A204.1 (cell line): ENCODE data around the gene NFATC1.

ENCODE experiments used
- FAIRE-seq: peaks from 2 replicates; lab custom pipeline; 2012; peaks lifted over from hg19 to GRCh38; lab: Jason Lieb, UNC

Gene NFATC1

DNA sequence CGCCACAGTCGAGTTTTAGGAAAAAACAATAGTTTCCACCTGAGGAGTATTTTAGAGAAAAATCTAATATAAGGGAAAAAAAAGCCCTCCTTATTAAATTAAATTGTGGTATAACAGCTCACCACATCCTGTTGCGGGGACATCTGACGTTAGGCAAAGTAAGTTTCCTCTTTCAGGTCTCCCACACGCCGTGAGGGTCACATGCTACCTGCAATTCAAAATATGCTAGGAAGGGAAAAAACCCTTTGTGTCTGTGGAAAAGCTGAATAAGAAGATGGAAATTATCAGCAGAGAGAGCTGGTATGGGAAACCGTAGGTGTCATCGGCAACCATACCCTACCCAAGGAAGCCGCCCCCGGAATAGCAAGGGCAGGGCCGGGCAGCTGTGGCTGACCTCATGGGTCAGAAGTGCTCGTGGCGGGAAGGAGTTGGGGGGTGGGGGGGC lies 128.0 kb downstream of the NFATC1 start:
- FAIRE-seq = no peak

DNA sequence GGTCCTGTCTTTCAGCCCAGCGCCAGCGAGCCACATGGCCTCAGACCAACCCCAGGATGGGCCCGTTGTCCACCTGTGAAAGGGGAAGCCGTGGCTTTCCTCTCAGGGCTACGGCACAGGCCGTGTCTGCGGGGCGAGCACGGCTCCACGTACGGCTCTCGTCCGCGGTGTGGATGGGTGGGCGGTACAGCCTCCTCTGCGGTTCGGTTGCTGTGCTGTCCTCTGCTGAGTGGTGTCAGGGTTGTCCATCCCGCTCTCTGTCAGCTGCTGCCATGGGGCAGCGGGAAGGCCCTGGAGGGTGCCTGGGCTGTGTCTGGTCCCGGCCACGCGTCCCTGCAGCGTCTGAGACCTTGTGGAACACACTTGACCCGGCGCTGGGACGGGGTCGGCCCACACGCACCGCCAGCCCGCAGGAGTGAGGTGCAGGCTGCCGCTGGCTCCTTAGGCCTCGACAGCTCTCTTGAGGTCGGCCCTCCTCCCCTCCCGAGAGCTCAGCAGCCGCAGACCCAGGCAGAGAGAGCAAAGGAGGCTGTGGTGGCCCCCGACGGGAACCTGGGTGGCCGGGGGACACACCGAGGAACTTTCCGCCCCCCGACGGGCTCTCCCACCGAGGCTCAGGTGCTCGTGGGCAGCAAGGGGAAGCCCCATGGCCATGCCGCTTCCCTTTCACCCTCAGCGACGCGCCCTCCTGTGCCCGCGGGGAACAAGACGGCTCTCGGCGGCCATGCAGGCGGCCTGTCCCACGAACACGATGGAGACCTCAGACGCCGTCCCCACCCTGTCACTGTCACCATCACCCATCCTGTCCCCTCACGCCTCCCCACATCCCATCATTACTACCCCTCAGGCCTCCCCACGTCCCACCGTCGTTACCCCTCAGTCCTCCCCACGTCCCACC lies 128.7 kb downstream of the NFATC1 start:
- no peak for FAIRE-seq

DNA sequence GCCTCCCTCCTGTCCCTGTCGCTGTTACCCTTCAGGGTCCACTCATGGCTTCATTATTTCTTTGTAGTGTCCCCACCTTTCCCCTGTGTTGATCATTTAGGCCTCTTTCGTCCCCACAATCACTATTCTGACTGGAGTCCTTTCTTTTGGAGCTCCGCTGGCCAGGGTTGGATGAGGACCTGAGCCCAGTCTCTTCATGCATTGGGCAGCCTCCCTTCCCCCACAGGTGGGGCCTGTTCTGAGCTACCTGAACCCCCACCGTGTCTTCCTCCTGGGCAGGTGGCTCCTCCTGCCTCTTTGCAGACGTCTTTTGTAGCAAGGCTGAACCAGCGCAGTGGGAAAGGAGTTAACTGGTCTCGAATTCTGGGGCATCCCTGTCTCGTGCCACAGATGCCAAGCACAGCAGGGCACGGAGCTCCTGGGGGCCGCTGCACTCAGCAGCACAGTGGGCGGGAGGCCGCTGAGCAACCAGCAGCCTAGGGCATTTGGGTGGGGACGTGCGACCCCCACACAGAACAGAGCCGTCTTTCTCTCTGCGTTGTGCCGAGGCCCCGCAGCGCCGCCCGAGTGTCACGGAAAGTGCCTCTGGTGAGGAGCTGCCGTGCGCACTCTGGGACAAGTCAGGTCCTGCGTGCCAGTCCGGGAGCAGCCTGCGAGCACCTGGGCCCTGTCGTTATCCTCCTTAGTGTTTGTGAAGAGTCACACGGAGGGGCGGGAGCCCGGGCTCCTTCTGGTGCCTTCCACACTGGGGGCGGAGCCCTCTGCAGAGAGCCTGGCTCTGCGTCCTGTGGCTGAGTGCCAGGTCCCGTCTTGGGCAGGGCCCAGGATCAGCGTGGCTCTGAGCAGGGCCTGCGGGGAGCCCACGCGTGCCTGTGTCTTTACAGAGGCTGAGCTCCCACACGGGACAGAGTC lies 130.1 kb downstream of the NFATC1 start:
- FAIRE-seq = no peak

DNA sequence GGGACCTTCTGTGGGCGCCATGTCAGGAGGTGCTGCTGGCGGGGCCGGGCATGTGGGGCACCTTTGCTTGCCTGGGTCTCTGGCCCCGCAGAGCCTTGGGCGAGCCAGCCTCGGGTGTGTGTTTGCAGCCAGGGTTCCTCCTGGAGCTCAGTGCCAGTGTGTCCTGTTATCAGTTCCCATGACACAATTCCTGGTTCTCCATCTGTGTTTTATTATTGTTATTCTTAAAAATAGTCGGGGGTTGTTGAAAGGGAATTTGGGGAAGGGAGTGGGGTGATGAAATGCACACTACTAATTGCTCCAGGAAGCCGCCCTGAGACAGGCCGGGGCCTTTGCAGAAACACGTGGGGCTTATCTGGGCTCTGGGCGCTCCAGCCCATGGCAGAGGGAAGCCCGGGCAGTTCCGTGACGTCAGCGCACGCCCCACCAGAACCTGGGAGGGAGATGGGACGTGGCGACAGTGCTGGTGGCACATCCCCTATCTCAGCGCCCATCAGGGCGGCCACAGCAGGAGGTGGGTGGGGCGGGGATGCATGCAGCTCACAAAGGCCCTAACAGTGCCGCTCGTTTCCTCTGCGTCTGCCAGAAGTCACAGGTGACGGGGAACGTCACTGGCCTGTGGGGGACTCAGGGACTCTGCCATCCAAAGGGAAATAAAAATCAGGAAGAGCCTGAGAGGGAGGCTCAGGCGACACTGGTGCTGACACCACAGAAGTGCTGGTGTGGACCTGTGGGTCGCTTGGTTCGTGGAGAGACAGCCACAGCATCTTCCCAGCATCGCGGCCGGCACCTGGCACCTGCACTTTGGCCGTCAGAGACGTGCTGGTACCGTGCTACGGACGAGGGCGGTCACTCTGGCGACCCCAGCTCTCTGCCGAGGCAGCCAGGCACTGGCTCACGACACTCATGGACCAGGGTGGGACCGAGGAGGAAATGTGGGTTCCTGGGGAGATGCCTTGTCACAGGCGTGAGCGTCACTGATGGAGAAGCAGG lies 131.0 kb downstream of the NFATC1 start:
- FAIRE-seq = no peak

DNA sequence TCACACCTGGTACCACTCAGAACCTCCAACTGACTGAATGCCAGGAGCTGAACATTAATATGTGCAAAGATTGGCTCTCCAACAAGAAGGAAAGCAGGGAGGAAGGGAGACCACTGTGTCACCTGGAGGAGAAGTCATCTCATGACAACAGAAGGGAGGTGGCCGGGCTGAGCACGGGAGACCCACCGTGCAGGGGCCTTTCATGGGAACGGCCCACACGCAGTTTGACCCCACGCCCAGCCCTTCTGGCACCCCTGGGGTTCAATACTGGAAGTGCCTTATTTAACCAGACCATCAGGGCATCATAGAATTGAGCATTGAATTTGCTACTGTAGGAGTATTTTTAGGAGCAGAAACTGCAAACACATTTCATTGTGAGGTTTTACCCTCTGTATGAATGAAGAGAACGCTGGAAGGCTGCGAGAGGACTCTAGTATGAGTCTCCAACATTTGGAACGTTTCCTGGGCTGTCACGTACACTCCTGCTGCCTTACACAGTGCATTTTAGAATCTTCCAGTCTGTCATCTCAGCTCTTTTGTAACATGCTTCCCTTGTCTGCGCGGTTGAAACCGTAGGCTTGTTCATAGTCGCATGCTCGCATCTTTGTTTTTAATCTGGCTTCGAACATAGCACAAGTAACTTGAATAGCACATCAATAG lies 132.1 kb downstream of the NFATC1 start:
- no peak for FAIRE-seq

DNA sequence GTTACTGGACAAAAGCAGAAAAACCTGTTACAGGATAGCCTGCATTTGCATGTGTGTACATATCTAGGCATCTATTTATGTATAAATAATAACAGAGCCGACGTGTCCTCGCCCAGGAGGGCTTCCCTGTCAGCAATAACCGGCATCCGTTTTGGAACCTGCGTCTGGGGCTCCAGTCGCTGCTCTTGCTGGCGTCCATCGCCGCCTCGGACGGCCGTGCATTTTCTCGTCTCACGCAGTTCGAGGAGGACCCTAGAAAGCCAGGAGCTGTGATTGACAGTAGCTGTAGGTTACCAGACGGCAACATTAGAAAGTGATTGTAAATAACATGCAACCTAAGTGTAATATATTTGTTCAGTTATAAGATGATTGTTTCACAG lies 132.6 kb downstream of the NFATC1 start:
- FAIRE-seq = no peak

DNA sequence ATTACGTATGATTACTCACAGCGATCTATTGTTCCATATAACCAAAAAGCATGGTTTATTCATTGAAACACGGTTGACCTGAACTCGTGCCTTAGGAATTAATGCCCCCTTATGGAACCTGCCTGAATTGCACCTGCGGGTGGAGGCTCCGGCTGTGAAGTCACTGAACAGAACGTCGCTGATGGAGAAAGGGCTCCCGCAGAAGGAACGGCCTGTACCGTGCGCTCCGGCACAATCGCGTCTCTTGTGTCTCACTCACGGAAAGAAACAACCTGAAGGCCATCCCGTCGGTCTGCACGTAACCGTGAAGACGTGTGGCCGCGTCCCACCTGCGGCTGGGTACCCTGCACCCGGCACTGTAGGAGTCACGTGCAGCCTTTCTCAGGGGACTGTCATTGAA lies 133.1 kb downstream of the NFATC1 start:
- FAIRE-seq = no peak

DNA sequence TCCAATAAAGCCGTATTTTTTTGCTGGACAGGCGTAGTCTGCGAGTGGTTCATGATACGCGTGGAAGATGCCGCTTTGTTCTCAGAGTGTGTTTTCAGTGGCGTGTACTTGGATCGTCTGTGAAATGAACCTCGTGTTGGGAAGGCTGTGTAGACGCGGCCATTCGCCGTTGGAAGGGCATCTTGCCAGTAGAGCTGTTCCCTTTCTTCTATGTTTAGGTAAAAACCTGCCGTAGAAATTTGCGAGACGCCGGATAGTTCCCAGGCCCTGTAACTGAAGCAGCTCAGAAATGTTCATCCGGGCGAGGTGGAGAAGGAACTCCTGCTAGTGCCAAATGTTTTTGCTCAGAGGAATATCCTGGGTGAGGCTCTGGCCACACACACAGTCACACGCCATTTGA lies 133.6 kb downstream of the NFATC1 start:
- FAIRE-seq = no peak

DNA sequence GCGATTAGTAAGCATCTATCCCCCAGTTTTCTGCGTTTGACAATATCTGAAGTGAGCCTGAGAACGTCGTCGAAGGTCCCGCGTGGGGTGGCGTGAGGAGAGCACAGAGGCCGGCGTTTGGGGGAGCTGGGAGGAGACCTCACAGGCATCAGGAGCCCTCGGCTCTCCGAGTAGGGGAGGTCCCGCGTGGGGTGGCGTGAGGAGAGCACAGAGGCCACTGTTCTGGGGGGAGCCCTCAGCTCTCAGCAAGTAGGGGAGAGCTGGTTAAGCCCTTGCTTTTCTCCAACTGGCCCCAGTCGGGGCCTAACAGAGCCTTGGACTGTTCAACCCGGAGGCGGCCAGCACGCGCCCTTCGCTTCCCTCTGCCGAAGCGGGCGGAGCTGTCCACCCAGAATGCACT lies 134.3 kb downstream of the NFATC1 start:
- FAIRE-seq = no peak

DNA sequence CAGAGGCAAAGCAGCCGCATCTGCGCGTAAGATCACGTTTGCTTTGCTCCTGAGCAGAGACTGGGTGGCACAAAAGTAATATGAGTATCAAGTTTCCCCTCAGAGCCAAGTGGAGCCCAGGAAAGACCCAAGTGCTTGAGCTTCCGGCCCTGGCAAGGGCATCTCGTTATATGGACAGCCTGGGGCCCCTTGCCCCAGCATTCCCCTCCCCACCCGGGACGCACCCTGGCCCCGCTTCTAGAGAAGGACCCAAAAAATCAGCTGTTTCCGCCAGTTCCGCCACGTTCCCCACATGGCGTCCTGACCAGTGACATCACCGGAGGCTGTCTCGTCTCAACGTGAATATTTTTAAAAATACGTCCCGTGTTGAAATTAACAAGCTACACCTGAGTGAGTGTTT lies 135.1 kb downstream of the NFATC1 start:
- no peak for FAIRE-seq

DNA sequence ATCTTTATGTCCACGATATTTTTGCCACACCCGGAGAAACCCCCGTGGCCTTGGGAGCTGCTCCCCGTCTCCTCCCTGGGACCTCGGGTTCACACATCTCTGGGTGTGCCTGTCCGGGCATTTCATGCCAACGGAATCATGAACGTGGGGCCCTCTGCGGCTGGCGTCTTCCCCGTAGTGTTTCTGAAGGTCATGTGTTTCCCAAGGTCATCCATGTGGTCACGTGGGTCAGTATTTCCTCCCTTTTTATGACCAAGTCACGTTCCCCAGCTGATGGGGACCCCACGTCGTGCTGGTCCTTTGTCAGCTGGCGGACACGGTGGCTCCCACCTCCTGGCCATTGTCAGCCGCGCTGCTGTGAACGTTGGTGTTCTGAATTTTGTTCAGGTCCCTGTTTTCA lies 135.7 kb downstream of the NFATC1 start:
- no peak for FAIRE-seq

DNA sequence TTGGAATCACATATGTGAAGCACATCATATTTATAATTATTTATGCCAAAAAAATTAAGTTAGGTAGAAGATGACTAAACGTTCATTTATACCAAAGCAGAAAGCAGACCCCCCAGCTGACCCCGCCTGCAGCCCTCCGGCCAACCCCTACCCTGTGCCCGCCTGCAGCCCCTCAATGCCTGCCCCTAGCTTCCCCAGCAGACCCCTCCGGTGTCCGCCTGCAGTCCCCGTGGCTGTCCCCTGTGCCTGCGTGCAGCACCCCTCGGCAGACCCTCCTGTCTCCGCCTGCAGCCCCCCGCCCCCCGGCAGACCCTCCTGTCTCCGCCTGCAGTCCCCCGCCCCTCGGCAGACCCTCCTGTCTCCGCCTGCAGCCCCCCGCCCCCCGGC lies 136.2 kb downstream of the NFATC1 start:
- FAIRE-seq = no peak

DNA sequence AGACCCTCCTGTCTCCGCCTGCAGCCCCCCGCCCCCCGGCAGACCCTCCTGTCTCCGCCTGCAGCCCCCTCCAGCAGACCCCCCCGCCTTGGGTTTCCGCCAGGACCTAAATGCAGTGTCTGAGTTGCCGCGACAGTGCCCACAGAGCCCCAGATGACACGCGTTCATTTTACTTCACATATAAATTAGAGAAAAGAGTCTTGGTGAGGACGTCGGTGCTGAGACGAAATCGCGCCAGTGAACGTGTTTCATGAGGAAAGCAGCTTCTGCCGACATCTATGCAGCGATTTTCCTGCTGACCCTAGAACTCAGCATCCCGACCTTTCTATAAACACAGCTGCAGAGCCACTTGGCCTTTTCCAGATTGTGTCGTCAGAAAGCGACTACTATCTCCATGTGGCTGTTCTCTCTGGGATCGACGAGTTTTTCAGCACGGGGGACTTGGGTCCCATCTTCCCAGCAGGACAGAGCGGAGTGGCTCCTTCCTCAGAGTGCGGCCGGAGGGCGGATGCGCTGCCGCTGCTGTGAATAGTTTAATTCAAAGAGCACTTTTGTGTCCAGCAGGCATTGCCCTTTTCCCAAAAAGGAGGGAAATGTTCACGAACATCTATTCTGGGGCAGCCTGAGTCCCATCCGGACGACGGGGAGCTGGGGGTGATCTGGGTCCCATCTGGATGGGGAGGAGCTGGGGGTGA lies 136.7 kb downstream of the NFATC1 start:
- no peak for FAIRE-seq

DNA sequence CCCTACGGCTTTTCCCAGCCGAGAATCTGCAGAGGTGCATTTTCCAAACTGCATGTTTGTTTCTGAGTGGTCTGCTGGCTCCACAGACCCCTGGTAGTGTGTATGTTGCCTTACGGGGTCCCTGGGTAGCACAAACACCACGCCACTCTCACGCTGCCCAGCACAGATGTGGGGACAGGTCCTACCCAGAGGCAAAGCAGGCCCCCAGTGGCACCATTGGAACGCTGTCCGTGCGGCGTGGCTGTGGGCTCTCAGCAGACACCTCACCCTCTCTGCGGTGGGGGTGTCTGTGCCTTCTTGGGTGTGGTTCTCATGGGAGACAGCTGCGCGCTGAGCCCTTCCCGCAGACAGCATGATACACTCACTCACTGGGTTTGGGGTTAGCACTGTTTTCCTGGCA lies 137.4 kb downstream of the NFATC1 start:
- FAIRE-seq = no peak

DNA sequence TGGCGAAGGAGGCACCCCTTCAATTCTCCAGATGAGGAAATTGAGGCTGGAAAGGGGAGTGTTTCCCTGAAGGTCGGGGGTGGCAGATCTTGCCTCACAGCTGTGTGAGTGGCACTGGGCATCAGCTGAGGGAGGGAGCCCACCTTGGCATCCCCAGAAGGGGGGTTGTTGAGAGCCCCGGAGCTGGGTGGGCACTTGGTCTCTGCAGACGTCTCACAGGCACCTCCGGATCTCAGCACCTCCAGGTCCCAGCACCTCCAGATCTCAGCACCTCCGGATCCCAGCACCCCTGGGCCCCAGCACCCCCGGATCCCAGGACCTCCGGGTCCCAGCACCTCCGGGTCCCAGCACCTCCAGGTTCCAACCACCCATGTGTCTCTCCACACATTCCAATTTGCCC lies 137.9 kb downstream of the NFATC1 start:
- FAIRE-seq = no peak

DNA sequence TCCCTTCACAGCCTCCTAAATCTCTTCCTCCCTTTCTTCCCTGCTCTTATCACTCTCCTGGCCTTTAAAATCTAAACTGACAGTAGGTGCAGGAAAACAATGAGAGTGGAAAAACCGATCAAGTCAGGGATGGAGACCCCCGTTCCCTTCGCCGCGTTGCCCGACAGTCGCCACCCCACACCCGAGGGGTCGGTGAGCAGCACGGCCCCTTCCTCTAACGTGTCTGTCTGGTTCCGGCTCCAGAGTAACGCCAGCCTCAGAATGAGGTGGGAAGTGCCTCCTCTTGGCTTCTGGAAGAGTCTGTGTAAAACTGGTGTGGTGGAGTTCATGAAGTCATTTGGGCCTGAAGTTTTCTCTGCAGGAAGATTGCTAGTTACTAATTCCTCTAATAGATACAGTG lies 138.6 kb downstream of the NFATC1 start:
- FAIRE-seq = no peak

DNA sequence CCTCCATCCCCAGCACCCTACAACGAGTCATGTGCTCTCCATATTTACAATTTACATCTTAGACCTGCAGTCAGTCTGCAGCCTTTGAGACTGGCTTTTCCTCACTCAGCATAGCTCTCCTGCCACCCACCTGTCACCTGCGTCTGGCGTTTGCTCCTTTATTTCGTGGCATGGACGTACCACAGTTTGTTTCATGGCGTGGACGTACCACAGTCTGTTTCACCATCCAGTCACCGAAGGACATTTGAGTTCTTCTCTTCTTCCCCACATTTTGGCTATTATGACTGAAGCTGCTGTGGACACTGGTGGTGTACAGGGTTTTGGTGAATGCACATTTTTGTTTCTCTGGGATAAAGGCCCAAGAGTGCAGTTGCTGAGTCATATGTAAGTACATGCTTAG lies 142.0 kb downstream of the NFATC1 start:
- FAIRE-seq = no peak

DNA sequence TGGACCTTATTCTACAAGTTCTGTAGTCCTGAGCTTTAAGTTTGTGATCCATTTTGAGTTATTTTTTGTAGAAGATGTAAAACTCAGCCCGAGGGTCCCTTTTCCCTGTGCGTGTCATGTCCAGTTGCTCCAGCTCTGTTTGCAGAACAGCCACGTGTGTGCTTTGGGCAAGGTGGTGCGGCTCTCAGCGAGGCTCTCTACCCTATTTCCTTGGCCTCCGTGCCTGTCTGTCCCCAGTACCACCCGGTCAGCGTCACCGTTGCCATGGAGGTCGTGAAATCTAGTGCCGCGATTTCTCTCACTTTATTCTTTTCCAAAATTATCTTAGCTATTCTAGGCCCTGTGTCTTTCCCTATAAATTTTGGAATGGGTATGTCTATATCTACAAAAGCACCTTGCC lies 142.9 kb downstream of the NFATC1 start:
- no peak for FAIRE-seq

DNA sequence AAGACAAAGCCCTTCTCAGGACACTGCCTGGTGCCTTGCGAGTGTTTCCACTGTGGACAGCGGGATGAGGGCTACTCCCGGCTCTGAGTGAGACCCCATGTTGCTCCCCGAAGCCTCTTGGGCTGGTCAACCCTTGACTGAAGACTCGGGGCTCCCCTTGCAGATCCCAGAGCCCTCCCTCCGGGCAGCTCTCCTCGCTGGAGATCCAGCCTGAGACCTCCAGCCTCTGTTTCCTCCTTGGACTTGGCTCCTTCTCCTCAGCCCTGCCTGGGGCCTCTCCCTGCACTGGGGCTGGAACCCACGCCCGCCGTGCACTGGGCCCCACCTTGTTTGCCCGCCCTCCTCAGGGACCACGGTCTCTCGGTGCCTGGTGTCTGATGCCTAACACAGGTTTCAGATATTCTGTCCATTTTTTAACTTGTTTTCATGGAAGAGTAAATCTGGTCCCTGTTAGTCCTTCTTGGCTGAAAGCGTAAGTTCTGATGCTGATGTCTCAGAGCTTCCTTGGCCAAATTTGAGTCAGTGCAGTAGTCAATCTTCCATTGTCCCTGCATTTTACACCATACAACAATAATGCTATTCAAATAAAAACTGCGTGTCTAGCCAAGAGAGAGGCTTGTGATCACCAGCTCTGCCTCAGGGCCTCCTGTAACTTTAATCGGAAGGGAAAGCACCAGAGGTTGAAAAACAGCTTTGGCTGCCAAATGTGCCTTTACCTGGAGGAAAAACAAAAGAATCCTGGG lies 144.6 kb downstream of the NFATC1 start:
- no peak for FAIRE-seq

DNA sequence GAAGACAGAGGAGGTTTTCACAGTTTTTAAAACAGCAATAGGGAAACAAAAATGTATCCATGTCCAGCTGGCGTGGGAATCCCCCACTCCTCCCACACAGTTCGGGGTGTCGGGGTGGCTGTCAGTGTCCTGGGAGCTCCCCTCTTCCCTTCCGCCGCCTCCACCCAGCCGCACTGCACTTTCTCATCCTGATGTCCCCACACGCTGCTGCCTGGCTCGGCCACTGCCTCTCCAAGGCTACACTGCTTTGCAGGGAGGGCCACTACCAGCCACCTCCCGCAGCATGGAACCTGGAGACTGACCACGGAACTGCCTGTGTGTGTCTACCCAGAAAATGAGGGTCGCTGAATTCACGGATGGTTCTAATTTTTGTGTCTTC lies 145.2 kb downstream of the NFATC1 start:
- FAIRE-seq = no peak
